Measurements from ENCODE around the gene GULP1. TPM values are rescaled to one million over a fixed set of nuclear protein-coding genes. Genes with fewer than 3 reads are reported as not detected.

GULP1 gene
- 0.09 TPM for polyA plus RNA-seq (2013)

- Histone ChIP-seq H3K4me3 (ENCODE audit: control insufficient read depth in 1 of 7, extremely low read depth in 1 of 7, insufficient read depth in 4 of 7, low read depth in 2 of 7, low read length in 6 of 7) (peak within 1 kb of the TSS; percentile 21 to 78 (median 67)), H3K27me3 (replicated peaks in 2 of 5; ENCODE audit: control insufficient read depth in 4 of 5, insufficient read depth in 5 of 5, low read length in 4 of 5) (peaks cover 7 to 43% (median 21%) of the 10 kb centered on the region in 5 experiments), H3K4me1 (ENCODE audit: control extremely low read depth in 1 of 4, control insufficient read depth in 4 of 4, insufficient read depth in 4 of 4, low read length in 3 of 4) (peaks cover 0 to 22% (median 18%) of the 10 kb centered on the region in 4 experiments), H3K9me3 (ENCODE audit: control extremely low read depth in 1 of 5, control insufficient read depth in 4 of 5, insufficient read depth in 2 of 5, low read depth in 1 of 5, low read length in 4 of 5) (no peaks in the 10 kb centered on the region), H3K27ac (ENCODE audit: insufficient read depth in 1 of 2, low read depth in 1 of 2, low read length in 2 of 2, poor library complexity in 1 of 2, severe bottlenecking in 2 of 2) (peak within 1 kb of the TSS in 1 of 2 experiments; percentile 36), H3K36me3 (ENCODE audit: control insufficient read depth in 4 of 4, insufficient read depth in 4 of 4, low read length in 3 of 4) (no peaks in the 10 kb centered on the region)
- WGBS (ENCODE audit: insufficient coverage): 0% methylated on average over 58 of the region's 61 CpGs
- ChIA-PET CTCF (interaction anchor here (0.6 to 1.2 kb wide), 3 partner anchors 17 to 501 kb away, joined by 3 to 4 read pairs (median 3); no protein-coding TSS in a partner anchor), POLR2A (no interaction called here)
- peak; percentile 38 to 63 (median 49) for DNase-seq
Measured at GRCh38 chr2:188291617-188292347, at the start of gene GULP1. GULP1 (plus strand) TSS chr2:188291874; CDS start chr2:188477703, 185,829 bp downstream.

GRCh38 chr2:188243381-188243780 lies 48.3 kb upstream of the GULP1 start:
- CTCF ChIA-PET: no interaction called here
- no peaks in the 10 kb centered on the region for H3K27me3 ChIP-seq (replicated peaks in 2 of 5; ENCODE audit: control insufficient read depth in 4 of 5, insufficient read depth in 5 of 5, low read length in 4 of 5)
- H3K27ac ChIP-seq (ENCODE audit: insufficient read depth in 1 of 2, low read depth in 1 of 2, low read length in 2 of 2, poor library complexity in 1 of 2, severe bottlenecking in 2 of 2): no peak overlapping the region
- no peaks in the 10 kb centered on the region for H3K36me3 ChIP-seq (ENCODE audit: control insufficient read depth in 4 of 4, insufficient read depth in 4 of 4, low read length in 3 of 4)
- peaks cover 0 to 3% (median 0%) of the 10 kb centered on the region in 5 experiments for H3K9me3 ChIP-seq (ENCODE audit: control extremely low read depth in 1 of 5, control insufficient read depth in 4 of 5, insufficient read depth in 2 of 5, low read depth in 1 of 5, low read length in 4 of 5)
- POLR2A ChIA-PET: no interaction called here
- no peaks in the 10 kb centered on the region for H3K4me1 ChIP-seq (ENCODE audit: control extremely low read depth in 1 of 4, control insufficient read depth in 4 of 4, insufficient read depth in 4 of 4, low read length in 3 of 4)
- DNase-seq: no peak
- H3K4me3 ChIP-seq (ENCODE audit: control insufficient read depth in 1 of 7, extremely low read depth in 1 of 7, insufficient read depth in 4 of 7, low read depth in 2 of 7, low read length in 6 of 7): no peak overlapping the region
- no CpG with 5 or more reads among the region's 1 CpG for WGBS (ENCODE audit: insufficient coverage)

- Histone ChIP-seq H3K4me3 (ENCODE audit: control insufficient read depth in 1 of 7, extremely low read depth in 1 of 7, insufficient read depth in 4 of 7, low read depth in 2 of 7, low read length in 6 of 7) (no peak overlapping the region), H3K27me3 (replicated peaks in 2 of 5; ENCODE audit: control insufficient read depth in 4 of 5, insufficient read depth in 5 of 5, low read length in 4 of 5) (no peaks in the 10 kb centered on the region), H3K4me1 (ENCODE audit: control extremely low read depth in 1 of 4, control insufficient read depth in 4 of 4, insufficient read depth in 4 of 4, low read length in 3 of 4) (no peaks in the 10 kb centered on the region), H3K9me3 (ENCODE audit: control extremely low read depth in 1 of 5, control insufficient read depth in 4 of 5, insufficient read depth in 2 of 5, low read depth in 1 of 5, low read length in 4 of 5) (no peaks in the 10 kb centered on the region), H3K36me3 (ENCODE audit: control insufficient read depth in 4 of 4, insufficient read depth in 4 of 4, low read length in 3 of 4) (no peaks in the 10 kb centered on the region), H3K27ac (ENCODE audit: insufficient read depth in 1 of 2, low read depth in 1 of 2, low read length in 2 of 2, poor library complexity in 1 of 2, severe bottlenecking in 2 of 2) (no peak overlapping the region)
- DNase-seq: no peak
- ChIA-PET POLR2A (no interaction called here), CTCF (no interaction called here)
- WGBS (ENCODE audit: insufficient coverage): 100% methylated on average over 2 of the region's 3 CpGs
Measured at GRCh38 chr2:188244383-188244782, 47.3 kb upstream of the GULP1 start.

- no peaks in the 10 kb centered on the region for H3K4me1 ChIP-seq (ENCODE audit: control extremely low read depth in 1 of 4, control insufficient read depth in 4 of 4, insufficient read depth in 4 of 4, low read length in 3 of 4)
- WGBS (ENCODE audit: insufficient coverage): 100% methylated on average over 3 of the region's 5 CpGs
Measured at GRCh38 chr2:188245230-188245629, 46.4 kb upstream of the GULP1 start.

GRCh38 chr2:188248513-188248912 lies 43.2 kb upstream of the GULP1 start:
- no peak overlapping the region for H3K4me3 ChIP-seq (ENCODE audit: control insufficient read depth in 1 of 7, extremely low read depth in 1 of 7, insufficient read depth in 4 of 7, low read depth in 2 of 7, low read length in 6 of 7)
- no peaks in the 10 kb centered on the region for H3K36me3 ChIP-seq (ENCODE audit: control insufficient read depth in 4 of 4, insufficient read depth in 4 of 4, low read length in 3 of 4)
- no peaks in the 10 kb centered on the region for H3K27me3 ChIP-seq (replicated peaks in 2 of 5; ENCODE audit: control insufficient read depth in 4 of 5, insufficient read depth in 5 of 5, low read length in 4 of 5)
- ChIA-PET CTCF (no interaction called here), POLR2A (no interaction called here)
- no peaks in the 10 kb centered on the region for H3K4me1 ChIP-seq (ENCODE audit: control extremely low read depth in 1 of 4, control insufficient read depth in 4 of 4, insufficient read depth in 4 of 4, low read length in 3 of 4)
- H3K9me3 ChIP-seq (ENCODE audit: control extremely low read depth in 1 of 5, control insufficient read depth in 4 of 5, insufficient read depth in 2 of 5, low read depth in 1 of 5, low read length in 4 of 5): peaks cover 0 to 1% (median 0%) of the 10 kb centered on the region in 5 experiments
- no peak overlapping the region for H3K27ac ChIP-seq (ENCODE audit: insufficient read depth in 1 of 2, low read depth in 1 of 2, low read length in 2 of 2, poor library complexity in 1 of 2, severe bottlenecking in 2 of 2)
- 100% methylated on average over 2 of the region's 2 CpGs for WGBS (ENCODE audit: insufficient coverage)
- no peak for DNase-seq

More at GRCh38 chr2:188245230-188245629, 46.4 kb upstream of the GULP1 start:
- Histone ChIP-seq H3K9me3 (ENCODE audit: control extremely low read depth in 1 of 5, control insufficient read depth in 4 of 5, insufficient read depth in 2 of 5, low read depth in 1 of 5, low read length in 4 of 5) (no peaks in the 10 kb centered on the region), H3K36me3 (ENCODE audit: control insufficient read depth in 4 of 4, insufficient read depth in 4 of 4, low read length in 3 of 4) (no peaks in the 10 kb centered on the region), H3K4me3 (ENCODE audit: control insufficient read depth in 1 of 7, extremely low read depth in 1 of 7, insufficient read depth in 4 of 7, low read depth in 2 of 7, low read length in 6 of 7) (no peak overlapping the region), H3K27me3 (replicated peaks in 2 of 5; ENCODE audit: control insufficient read depth in 4 of 5, insufficient read depth in 5 of 5, low read length in 4 of 5) (no peaks in the 10 kb centered on the region), H3K27ac (ENCODE audit: insufficient read depth in 1 of 2, low read depth in 1 of 2, low read length in 2 of 2, poor library complexity in 1 of 2, severe bottlenecking in 2 of 2) (no peak overlapping the region)
- no peak for DNase-seq
- ChIA-PET POLR2A (no interaction called here), CTCF (no interaction called here)

GRCh38 chr2:188251034-188251433 lies 40.6 kb upstream of the GULP1 start:
- no peaks in the 10 kb centered on the region for H3K36me3 ChIP-seq (ENCODE audit: control insufficient read depth in 4 of 4, insufficient read depth in 4 of 4, low read length in 3 of 4)
- peaks cover 0 to 1% (median 0%) of the 10 kb centered on the region in 5 experiments for H3K9me3 ChIP-seq (ENCODE audit: control extremely low read depth in 1 of 5, control insufficient read depth in 4 of 5, insufficient read depth in 2 of 5, low read depth in 1 of 5, low read length in 4 of 5)
- H3K27ac ChIP-seq (ENCODE audit: insufficient read depth in 1 of 2, low read depth in 1 of 2, low read length in 2 of 2, poor library complexity in 1 of 2, severe bottlenecking in 2 of 2): no peak overlapping the region
- H3K4me1 ChIP-seq (ENCODE audit: control extremely low read depth in 1 of 4, control insufficient read depth in 4 of 4, insufficient read depth in 4 of 4, low read length in 3 of 4): no peaks in the 10 kb centered on the region
- no peak for DNase-seq
- no peak overlapping the region for H3K4me3 ChIP-seq (ENCODE audit: control insufficient read depth in 1 of 7, extremely low read depth in 1 of 7, insufficient read depth in 4 of 7, low read depth in 2 of 7, low read length in 6 of 7)
- no CpG with 5 or more reads among the region's 1 CpG for WGBS (ENCODE audit: insufficient coverage)
- ChIA-PET CTCF (no interaction called here), POLR2A (no interaction called here)
- no peaks in the 10 kb centered on the region for H3K27me3 ChIP-seq (replicated peaks in 2 of 5; ENCODE audit: control insufficient read depth in 4 of 5, insufficient read depth in 5 of 5, low read length in 4 of 5)

GRCh38 chr2:188256420-188256819 lies 35.3 kb upstream of the GULP1 start:
- Histone ChIP-seq H3K4me1 (ENCODE audit: control extremely low read depth in 1 of 4, control insufficient read depth in 4 of 4, insufficient read depth in 4 of 4, low read length in 3 of 4) (no peaks in the 10 kb centered on the region), H3K27me3 (replicated peaks in 2 of 5; ENCODE audit: control insufficient read depth in 4 of 5, insufficient read depth in 5 of 5, low read length in 4 of 5) (no peaks in the 10 kb centered on the region), H3K9me3 (ENCODE audit: control extremely low read depth in 1 of 5, control insufficient read depth in 4 of 5, insufficient read depth in 2 of 5, low read depth in 1 of 5, low read length in 4 of 5) (peaks cover 0 to 1% (median 0%) of the 10 kb centered on the region in 5 experiments), H3K27ac (ENCODE audit: insufficient read depth in 1 of 2, low read depth in 1 of 2, low read length in 2 of 2, poor library complexity in 1 of 2, severe bottlenecking in 2 of 2) (no peak overlapping the region), H3K36me3 (ENCODE audit: control insufficient read depth in 4 of 4, insufficient read depth in 4 of 4, low read length in 3 of 4) (no peaks in the 10 kb centered on the region), H3K4me3 (ENCODE audit: control insufficient read depth in 1 of 7, extremely low read depth in 1 of 7, insufficient read depth in 4 of 7, low read depth in 2 of 7, low read length in 6 of 7) (no peak overlapping the region)
- no peak for DNase-seq
- ChIA-PET CTCF (no interaction called here), POLR2A (no interaction called here)

Measured in common myeloid progenitor, CD34-positive (primary cell).